ENCODE results near the gene ZNF536. TPM values are rescaled to one million over a fixed set of nuclear protein-coding genes. Genes with fewer than 3 reads are reported as not detected.

The ZNF536 gene
- total and polyA plus RNA-seq, 9 of the 15 experiments (the other 6 are each of a cell fraction or from before 2014, with no cell fraction given): not detected

DNA sequence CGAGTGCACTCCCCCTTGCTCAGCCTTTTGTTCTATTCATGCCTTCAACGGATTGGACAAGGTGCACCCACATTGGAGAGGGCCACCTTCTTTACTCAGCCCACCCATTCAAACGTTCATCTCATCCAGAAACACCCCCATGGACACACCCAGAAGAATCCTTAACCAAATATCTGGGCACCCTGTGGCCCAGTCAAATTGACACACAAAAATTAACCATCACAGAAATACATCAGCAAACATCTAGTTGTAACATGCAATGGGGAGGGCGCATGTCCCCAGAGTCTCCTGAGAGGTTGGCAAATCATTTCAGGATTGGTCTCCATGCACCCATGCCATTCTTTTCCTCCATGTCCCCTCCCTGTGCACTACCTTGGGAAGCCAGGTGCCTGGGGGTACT lies 167.1 kb downstream of the ZNF536 start:
- ATAC-seq (no peak), DNase-seq (ENCODE audit: extremely low read depth in 1 of 4, low spot score in 3 of 4) (no peak), FAIRE-seq (no peak)
- Histone ChIP-seq H4K20me1 (replicated peaks; ENCODE audit: control insufficient read depth, insufficient read depth, low read length) (no peaks in the 10 kb centered on the region; the same call in 1 of the 2 replicates), H3K36me3 (ENCODE audit: control insufficient read depth, insufficient read depth, low read length) (no peaks in the 10 kb centered on the region), H3K4me2 (ENCODE audit: insufficient read depth, low read length) (no peak overlapping the region), H3K27ac (ENCODE audit: extremely low read depth, low read depth, low read length) (no peak overlapping the region), H3K4me3 (no peak overlapping the region), H3K4me1 (replicated peaks in 1 of 2; ENCODE audit: control insufficient read depth in 2 of 2, insufficient read depth in 2 of 2, low read length in 2 of 2) (no peaks in the 10 kb centered on the region), H3K27me3 (ENCODE audit: control insufficient read depth in 2 of 2, insufficient read depth in 2 of 2, low read length in 2 of 2) (peaks cover 5 to 23% of the 10 kb centered on the region in 2 experiments; a peak in 4 of 5 replicates), H3K9ac (ENCODE audit: insufficient read depth in 1 of 2, low read depth in 2 of 2, low read length in 2 of 2) (no peak overlapping the region), H2AFZ (ENCODE audit: low read depth, low read length) (no peak overlapping the region), H3K9me1 (ENCODE audit: control insufficient read depth, insufficient read depth, low read length) (no peaks in the 10 kb centered on the region), H3K79me2 (ENCODE audit: control insufficient read depth, insufficient read depth, low read length) (no peaks in the 10 kb centered on the region), H3K9me3 (replicated peaks; ENCODE audit: control insufficient read depth, insufficient read depth, low read depth, low read length) (no peaks in the 10 kb centered on the region)
- intact Hi-C loops (cut with micrococcal nuclease): no loop called here
- TF ChIP-seq TBP (optimal IDR thresholded peaks at IDR 0.05; ENCODE audit: low read depth, low read length): no peak
- TF ChIP-seq KAT7 (CRISPR knock-in tag; IDR thresholded peaks at IDR 0.05; ENCODE audit: borderline replicate concordance): no peak
- no peak for TF ChIP-seq PHB2 (IDR thresholded peaks at IDR 0.05; ENCODE audit: low read depth)
- TF ChIP-seq CSDE1 (IDR thresholded peaks at IDR 0.05): no peak
- TF ChIP-seq, protein P1, sequence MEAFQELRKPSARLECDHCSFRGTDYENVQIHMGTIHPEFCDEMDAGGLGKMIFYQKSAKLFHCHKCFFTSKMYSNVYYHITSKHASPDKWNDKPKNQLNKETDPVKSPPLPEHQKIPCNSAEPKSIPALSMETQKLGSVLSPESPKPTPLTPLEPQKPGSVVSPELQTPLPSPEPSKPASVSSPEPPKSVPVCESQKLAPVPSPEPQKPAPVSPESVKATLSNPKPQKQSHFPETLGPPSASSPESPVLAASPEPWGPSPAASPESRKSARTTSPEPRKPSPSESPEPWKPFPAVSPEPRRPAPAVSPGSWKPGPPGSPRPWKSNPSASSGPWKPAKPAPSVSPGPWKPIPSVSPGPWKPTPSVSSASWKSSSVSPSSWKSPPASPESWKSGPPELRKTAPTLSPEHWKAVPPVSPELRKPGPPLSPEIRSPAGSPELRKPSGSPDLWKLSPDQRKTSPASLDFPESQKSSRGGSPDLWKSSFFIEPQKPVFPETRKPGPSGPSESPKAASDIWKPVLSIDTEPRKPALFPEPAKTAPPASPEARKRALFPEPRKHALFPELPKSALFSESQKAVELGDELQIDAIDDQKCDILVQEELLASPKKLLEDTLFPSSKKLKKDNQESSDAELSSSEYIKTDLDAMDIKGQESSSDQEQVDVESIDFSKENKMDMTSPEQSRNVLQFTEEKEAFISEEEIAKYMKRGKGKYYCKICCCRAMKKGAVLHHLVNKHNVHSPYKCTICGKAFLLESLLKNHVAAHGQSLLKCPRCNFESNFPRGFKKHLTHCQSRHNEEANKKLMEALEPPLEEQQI (IDR thresholded peaks at IDR 0.05): no peak
- TF ChIP-seq SNIP1 (IDR thresholded peaks at IDR 0.05; ENCODE audit: low read depth): no peak
- no peak for TF ChIP-seq SPI1 (IDR thresholded peaks at IDR 0.05; ENCODE audit: borderline replicate concordance, low read depth, low read length)
- TF ChIP-seq NFIX (CRISPR knock-in tag; IDR thresholded peaks at IDR 0.05; ENCODE audit: low read depth): no peak
- no peak for TF ChIP-seq SREBF1 (IDR thresholded peaks at IDR 0.05; ENCODE audit: borderline replicate concordance, low read depth, low read length)
- TF ChIP-seq, protein P2, sequence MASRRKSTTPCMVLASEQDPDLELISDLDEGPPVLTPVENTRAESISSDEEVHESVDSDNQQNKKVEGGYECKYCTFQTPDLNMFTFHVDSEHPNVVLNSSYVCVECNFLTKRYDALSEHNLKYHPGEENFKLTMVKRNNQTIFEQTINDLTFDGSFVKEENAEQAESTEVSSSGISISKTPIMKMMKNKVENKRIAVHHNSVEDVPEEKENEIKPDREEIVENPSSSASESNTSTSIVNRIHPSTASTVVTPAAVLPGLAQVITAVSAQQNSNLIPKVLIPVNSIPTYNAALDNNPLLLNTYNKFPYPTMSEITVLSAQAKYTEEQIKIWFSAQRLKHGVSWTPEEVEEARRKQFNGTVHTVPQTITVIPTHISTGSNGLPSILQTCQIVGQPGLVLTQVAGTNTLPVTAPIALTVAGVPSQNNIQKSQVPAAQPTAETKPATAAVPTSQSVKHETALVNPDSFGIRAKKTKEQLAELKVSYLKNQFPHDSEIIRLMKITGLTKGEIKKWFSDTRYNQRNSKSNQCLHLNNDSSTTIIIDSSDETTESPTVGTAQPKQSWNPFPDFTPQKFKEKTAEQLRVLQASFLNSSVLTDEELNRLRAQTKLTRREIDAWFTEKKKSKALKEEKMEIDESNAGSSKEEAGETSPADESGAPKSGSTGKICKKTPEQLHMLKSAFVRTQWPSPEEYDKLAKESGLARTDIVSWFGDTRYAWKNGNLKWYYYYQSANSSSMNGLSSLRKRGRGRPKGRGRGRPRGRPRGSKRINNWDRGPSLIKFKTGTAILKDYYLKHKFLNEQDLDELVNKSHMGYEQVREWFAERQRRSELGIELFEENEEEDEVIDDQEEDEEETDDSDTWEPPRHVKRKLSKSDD (conservative IDR thresholded peaks at IDR 0.05; ENCODE audit: low read length): no peak
- no peak for TF ChIP-seq SLC30A9 (CRISPR knock-in tag; IDR thresholded peaks at IDR 0.05)
- TF ChIP-seq SMAD2 (IDR thresholded peaks at IDR 0.05; ENCODE audit: low read depth, low read length): no peak
- TF ChIP-seq, protein P3, sequence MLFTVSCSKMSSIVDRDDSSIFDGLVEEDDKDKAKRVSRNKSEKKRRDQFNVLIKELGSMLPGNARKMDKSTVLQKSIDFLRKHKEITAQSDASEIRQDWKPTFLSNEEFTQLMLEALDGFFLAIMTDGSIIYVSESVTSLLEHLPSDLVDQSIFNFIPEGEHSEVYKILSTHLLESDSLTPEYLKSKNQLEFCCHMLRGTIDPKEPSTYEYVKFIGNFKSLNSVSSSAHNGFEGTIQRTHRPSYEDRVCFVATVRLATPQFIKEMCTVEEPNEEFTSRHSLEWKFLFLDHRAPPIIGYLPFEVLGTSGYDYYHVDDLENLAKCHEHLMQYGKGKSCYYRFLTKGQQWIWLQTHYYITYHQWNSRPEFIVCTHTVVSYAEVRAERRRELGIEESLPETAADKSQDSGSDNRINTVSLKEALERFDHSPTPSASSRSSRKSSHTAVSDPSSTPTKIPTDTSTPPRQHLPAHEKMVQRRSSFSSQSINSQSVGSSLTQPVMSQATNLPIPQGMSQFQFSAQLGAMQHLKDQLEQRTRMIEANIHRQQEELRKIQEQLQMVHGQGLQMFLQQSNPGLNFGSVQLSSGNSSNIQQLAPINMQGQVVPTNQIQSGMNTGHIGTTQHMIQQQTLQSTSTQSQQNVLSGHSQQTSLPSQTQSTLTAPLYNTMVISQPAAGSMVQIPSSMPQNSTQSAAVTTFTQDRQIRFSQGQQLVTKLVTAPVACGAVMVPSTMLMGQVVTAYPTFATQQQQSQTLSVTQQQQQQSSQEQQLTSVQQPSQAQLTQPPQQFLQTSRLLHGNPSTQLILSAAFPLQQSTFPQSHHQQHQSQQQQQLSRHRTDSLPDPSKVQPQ (CRISPR knock-in tag; IDR thresholded peaks at IDR 0.05; ENCODE audit: borderline replicate concordance): no peak
- TF ChIP-seq RFX5 (IDR thresholded peaks at IDR 0.05; ENCODE audit: low read depth, low read length): no peak
- TF ChIP-seq CHD2 (IDR thresholded peaks at IDR 0.05; ENCODE audit: low read depth, low read length): no peak
- in situ Hi-C loops (cut with MboI): no loop called here
- no TSS peak for BruUV-seq (replicated peaks)
- POLR2A ChIA-PET: interaction anchor here (0.6 to 1.0 kb wide), 2 partner anchors 8 to 185 kb away, joined by 3 read pairs; no protein-coding TSS in a partner anchor
- 3% methylated on average over 4 of the region's 4 CpGs for WGBS (ENCODE audit: insufficient coverage, low coverage, missing lambda C conversion rate)
- CTCF ChIA-PET (ENCODE audit: low intra/inter-chr PET ratio): no interaction called here
